GM13977 (cell line): Measurements from ENCODE around the gene KLB.

Experiments
- DNase-seq: peaks from one replicate; pipeline ENCODE4 v3.0.0; 2012; ENCODE audit warnings: low spot score
- CTCF ChIP-seq: IDR thresholded peaks from 2 replicates; pipeline ENCODE4 v1.5.1; 2012; ENCODE audit warnings: mild to moderate bottlenecking, control low read depth; ENCODE audit not compliant: insufficient read depth; ENCODE audit errors: extremely low read depth, missing control alignments
- in situ Hi-C: fragments of 300-500 bp; cut with MboI; formaldehyde crosslinking; loops from one replicate; pipeline ENCODE4 v1.12.0; 2022; ENCODE audit warnings: low sequenced_read_pairs, low pct_unique_long_range_greater_than_20kb, mixed read lengths, inconsistent platforms; ENCODE audit not compliant: unreplicated experiment

The KLB gene

GRCh38 chr4:39490322-39490721 lies 83.6 kb downstream of the KLB start:
- in situ Hi-C loops, result no loop called here
- TF ChIP-seq CTCF, result no peak
- no peak for DNase-seq

GRCh38 chr4:39494354-39494753 lies 87.6 kb downstream of the KLB start:
- TF ChIP-seq CTCF, result no peak
- in situ Hi-C loops, result no loop called here
- no peak for DNase-seq

GRCh38 chr4:39495446-39496213 lies 88.9 kb downstream of the KLB start:
- TF ChIP-seq CTCF, result no peak
- in situ Hi-C loops, result no loop called here
- DNase-seq, result no peak

DNA sequence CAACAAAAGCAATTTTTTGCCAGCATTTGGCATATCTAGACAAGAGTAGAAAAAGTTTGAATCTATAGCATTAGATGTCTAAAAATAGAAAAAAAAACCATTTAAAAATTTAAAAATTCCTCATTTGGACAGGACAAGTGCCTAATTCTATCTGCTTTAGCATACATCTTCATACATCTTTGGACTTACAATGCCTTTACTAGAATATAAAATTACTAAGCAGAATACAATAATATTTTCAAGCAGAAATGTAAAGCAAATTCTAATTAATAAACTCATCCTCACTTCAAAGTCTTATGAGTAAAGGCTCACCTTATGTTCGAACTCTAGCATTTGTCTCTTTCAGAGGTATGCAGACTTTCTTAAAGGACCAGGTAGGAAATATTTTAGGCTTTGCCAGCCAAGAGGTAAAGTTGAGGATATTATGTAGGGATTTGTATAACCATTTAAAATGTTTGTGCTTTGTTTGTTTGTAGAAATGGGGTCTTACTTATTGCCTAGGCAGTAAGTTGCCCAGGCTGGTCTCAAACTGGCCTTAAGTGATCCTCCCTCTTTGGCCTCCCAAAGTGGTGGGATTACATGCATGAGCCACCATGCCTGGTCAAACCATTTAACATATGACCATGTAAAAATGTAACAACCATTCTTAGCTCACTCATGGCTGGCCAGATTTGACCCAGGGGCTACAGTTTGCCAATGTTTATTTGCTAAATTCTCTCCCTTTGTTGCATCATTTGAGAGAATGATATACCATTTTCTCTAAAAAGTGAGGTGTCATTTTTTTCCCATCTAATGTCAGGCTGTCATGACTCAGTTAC lies 91.4 kb downstream of the KLB start:
- TF ChIP-seq CTCF, result no peak
- no peak for DNase-seq
- in situ Hi-C loops, result no loop called here

DNA sequence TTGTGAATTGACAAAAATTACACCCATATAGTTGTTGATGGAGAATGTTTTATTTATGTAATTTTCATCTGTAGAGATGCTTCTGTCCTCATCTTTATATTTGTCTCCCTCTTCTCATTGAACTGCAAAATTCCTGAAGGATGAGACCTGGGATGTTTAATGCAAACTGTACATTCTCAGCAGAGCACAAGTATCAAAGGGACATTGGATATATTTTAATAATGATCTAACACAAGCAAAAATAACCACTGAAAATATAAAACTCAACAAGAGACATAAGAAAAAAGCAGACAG lies 91.9 kb downstream of the KLB start:
- no peak for TF ChIP-seq CTCF
- in situ Hi-C loops, result no loop called here
- DNase-seq, result no peak
